Measurements from ENCODE around the gene PCOLCE2.

The PCOLCE2 gene

DNA sequence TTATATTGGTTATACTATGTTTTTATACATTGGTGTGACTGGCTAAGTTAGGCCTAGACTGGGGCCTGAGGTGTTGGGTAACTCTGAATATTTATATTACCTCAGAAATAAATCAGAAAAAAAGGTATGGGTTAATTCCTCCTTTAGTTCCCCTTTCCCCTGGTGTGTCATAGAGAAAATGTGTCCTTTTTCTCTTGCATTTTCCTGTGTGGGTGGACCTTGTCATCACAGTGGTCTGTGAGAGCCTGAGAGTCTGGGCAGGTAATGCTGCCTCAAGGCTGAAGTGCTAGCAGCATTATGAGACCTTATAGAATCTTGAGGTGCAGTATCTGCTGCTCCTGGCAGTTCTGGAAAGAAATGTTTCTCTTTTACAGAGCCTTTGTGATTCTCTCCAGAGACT is 69.7 kb downstream of the PCOLCE2 start:
- H3K9me3 Mint-ChIP-seq, result no peaks in the 10 kb centered on the region
- no peaks in the 10 kb centered on the region for H3K4me1 Mint-ChIP-seq (ENCODE audit: low read depth)
- H3K4me3 Mint-ChIP-seq, result no peak overlapping the region
- H3K27ac Mint-ChIP-seq, result no peak overlapping the region
- no peaks in the 10 kb centered on the region for H3K36me3 Mint-ChIP-seq (ENCODE audit: low read depth)
- peaks cover 10% of the 10 kb centered on the region for H3K27me3 Mint-ChIP-seq (ENCODE audit: low read depth)

DNA sequence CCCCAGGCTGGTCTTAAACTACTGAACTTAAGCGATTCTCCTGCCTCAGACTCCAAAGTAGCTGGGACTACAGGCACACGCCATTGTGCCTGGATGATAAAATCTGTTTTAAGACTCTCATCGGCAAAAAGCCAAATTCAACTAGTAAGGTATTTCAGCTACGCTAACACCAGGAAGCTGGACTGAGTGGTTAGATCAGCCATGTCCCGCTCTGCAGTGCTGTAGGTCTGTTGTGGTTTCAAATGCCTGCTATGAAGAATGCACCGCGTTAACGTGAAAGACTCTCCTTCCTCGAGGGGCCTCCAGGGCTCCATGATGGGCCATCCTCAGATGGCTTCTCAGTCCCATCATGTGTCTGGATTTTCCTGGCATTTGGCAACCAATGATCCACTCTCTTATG is 70.2 kb downstream of the PCOLCE2 start:
- Mint-ChIP-seq H3K9me3 (no peaks in the 10 kb centered on the region), H3K4me1 (ENCODE audit: low read depth) (no peaks in the 10 kb centered on the region), H3K36me3 (ENCODE audit: low read depth) (no peaks in the 10 kb centered on the region), H3K27ac (no peak overlapping the region), H3K4me3 (no peak overlapping the region), H3K27me3 (ENCODE audit: low read depth) (peaks cover 9% of the 10 kb centered on the region)

GRCh38 chr3:142817897-142818296 is 71.0 kb downstream of the PCOLCE2 start:
- Mint-ChIP-seq H3K27ac (no peak overlapping the region), H3K27me3 (ENCODE audit: low read depth) (peaks cover 6% of the 10 kb centered on the region), H3K4me3 (no peak overlapping the region)

DNA sequence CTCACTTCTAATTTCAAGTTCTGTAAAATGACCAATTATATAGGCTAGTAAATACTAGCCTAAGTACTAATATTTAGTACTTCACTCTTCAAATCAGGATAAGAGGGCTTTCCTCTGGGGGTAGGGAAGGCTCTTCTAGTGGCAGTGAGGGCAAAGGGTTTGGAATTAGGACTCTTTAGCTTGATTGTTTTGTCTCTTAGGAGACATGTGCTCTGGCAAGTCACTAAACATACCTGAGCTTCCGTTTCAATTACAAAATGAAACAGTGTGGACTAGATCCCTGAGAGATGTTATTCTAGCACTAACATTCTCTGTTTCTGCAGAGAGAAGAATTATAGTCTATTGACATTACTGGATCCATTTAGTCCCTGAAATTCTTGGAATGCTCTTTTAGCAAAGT is 71.5 kb downstream of the PCOLCE2 start:
- Mint-ChIP-seq H3K9me3 (no peaks in the 10 kb centered on the region), H3K27ac (no peak overlapping the region), H3K4me1 (ENCODE audit: low read depth) (no peaks in the 10 kb centered on the region), H3K4me3 (no peak overlapping the region), H3K27me3 (ENCODE audit: low read depth) (peaks cover 10% of the 10 kb centered on the region), H3K36me3 (ENCODE audit: low read depth) (no peaks in the 10 kb centered on the region)

More at GRCh38 chr3:142817897-142818296, 71.0 kb downstream of the PCOLCE2 start:
- Mint-ChIP-seq H3K36me3 (ENCODE audit: low read depth) (no peaks in the 10 kb centered on the region), H3K4me1 (ENCODE audit: low read depth) (no peaks in the 10 kb centered on the region), H3K9me3 (no peaks in the 10 kb centered on the region)

DNA sequence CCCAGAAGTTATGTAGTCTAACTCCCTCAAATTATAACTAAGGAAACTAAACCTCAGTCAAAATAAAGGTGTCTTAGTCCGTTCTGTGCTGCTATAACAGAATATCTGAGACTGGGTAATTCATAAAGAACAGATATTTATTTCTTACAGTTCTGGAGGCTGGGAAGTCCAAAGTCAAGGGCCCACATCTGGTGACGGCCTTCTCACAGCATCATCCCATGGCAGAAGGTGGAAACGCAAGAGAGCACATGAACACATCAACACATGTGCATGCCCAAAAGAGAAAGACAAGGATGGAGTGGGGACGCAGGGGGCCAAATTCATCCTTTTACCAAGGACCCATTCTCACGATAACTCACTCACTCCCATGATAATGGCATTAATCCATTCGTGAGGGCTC is 73.1 kb downstream of the PCOLCE2 start:
- Mint-ChIP-seq H3K36me3 (ENCODE audit: low read depth) (no peaks in the 10 kb centered on the region), H3K27me3 (ENCODE audit: low read depth) (peaks cover 15% of the 10 kb centered on the region), H3K4me3 (no peak overlapping the region), H3K9me3 (no peaks in the 10 kb centered on the region), H3K27ac (no peak overlapping the region), H3K4me1 (ENCODE audit: low read depth) (no peaks in the 10 kb centered on the region)

DNA sequence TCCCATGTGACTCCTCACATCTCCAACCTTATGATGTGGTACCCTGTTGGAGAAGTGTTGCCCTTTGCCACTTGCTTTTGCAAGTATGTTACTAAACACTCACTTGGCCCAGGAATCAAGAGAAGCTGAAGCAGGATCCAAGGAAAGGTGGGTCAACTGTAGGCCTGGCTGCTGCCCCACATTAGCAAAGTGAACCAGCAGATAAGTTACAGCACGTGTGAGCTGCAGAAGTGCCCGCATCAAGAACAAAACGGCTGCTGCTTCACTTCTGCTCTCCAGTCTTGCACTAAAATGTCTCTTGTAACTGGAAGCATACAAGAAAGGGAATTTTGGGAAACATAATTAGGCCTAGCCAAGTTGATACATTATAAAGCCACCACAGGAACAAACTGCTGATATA is 79.6 kb downstream of the PCOLCE2 start:
- Mint-ChIP-seq H3K4me3 (no peak overlapping the region), H3K27ac (no peak overlapping the region), H3K4me1 (ENCODE audit: low read depth) (no peaks in the 10 kb centered on the region), H3K27me3 (ENCODE audit: low read depth) (peaks cover 9% of the 10 kb centered on the region), H3K36me3 (ENCODE audit: low read depth) (no peaks in the 10 kb centered on the region), H3K9me3 (no peaks in the 10 kb centered on the region)

GRCh38 chr3:142808103-142808917 is 80.6 kb downstream of the PCOLCE2 start:
- H3K36me3 Mint-ChIP-seq (ENCODE audit: low read depth), result no peaks in the 10 kb centered on the region
- peaks cover 9% of the 10 kb centered on the region for H3K27me3 Mint-ChIP-seq (ENCODE audit: low read depth)
- H3K27ac Mint-ChIP-seq, result no peak overlapping the region
- H3K4me1 Mint-ChIP-seq (ENCODE audit: low read depth), result no peaks in the 10 kb centered on the region
- no peak overlapping the region for H3K4me3 Mint-ChIP-seq
- no peaks in the 10 kb centered on the region for H3K9me3 Mint-ChIP-seq

DNA sequence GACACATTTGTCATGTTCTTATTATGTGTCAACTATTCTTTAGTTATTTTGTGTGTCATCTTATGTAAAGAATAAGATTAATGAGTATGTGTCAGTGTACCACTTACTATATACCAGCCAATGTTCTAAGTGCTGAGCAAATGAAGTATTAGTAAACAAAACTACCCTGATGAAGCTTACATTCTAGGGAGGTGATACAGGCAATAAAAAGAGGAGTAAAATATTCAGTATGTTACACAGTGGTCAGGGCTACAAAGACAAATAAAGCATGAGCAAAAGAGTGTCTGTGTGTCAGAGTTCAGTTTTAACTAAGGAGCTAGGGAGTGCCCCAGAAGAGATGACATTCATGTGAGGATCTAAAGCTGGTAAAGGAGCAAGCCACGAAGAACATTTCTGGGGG is 86.0 kb downstream of the PCOLCE2 start:
- Mint-ChIP-seq H3K4me1 (ENCODE audit: low read depth) (no peaks in the 10 kb centered on the region), H3K4me3 (no peak overlapping the region), H3K27me3 (ENCODE audit: low read depth) (no peaks in the 10 kb centered on the region), H3K27ac (no peak overlapping the region), H3K36me3 (ENCODE audit: low read depth) (no peaks in the 10 kb centered on the region), H3K9me3 (no peaks in the 10 kb centered on the region)

GRCh38 chr3:142801746-142802145 is 87.1 kb downstream of the PCOLCE2 start:
- H3K27ac Mint-ChIP-seq, result no peak overlapping the region
- no peaks in the 10 kb centered on the region for H3K27me3 Mint-ChIP-seq (ENCODE audit: low read depth)
- no peaks in the 10 kb centered on the region for H3K36me3 Mint-ChIP-seq (ENCODE audit: low read depth)
- H3K4me3 Mint-ChIP-seq, result no peak overlapping the region
- H3K4me1 Mint-ChIP-seq (ENCODE audit: low read depth), result no peaks in the 10 kb centered on the region
- H3K9me3 Mint-ChIP-seq, result no peaks in the 10 kb centered on the region

DNA sequence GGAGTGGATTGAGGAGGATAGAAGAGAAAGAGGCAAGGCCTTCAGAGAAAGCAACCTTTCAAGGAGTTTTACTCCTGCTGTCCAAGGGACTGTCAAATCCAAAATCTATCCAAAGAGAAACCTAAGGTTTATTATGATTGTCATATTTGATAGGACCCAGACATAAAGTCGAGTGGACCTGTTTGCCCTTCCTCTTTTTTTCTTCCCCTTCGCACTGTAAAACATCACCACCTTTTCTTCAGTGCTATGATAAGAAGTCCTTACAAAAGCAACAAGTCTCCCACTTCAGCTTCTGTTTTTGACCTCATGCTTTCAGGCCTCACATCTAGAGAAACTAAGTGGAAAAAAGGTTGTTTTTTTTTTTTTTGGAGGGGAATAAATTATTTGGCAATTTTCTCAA is 92.1 kb downstream of the PCOLCE2 start:
- Mint-ChIP-seq H3K9me3 (no peaks in the 10 kb centered on the region), H3K27me3 (ENCODE audit: low read depth) (no peaks in the 10 kb centered on the region), H3K4me3 (no peak overlapping the region), H3K27ac (no peak overlapping the region), H3K36me3 (ENCODE audit: low read depth) (no peaks in the 10 kb centered on the region), H3K4me1 (ENCODE audit: low read depth) (no peaks in the 10 kb centered on the region)

GRCh38 chr3:142795332-142795731 is 93.6 kb downstream of the PCOLCE2 start:
- Mint-ChIP-seq H3K27ac (no peak overlapping the region), H3K36me3 (ENCODE audit: low read depth) (no peaks in the 10 kb centered on the region), H3K4me1 (ENCODE audit: low read depth) (no peaks in the 10 kb centered on the region), H3K27me3 (ENCODE audit: low read depth) (no peaks in the 10 kb centered on the region), H3K4me3 (no peak overlapping the region), H3K9me3 (no peaks in the 10 kb centered on the region)

GRCh38 chr3:142794508-142794907 is 94.4 kb downstream of the PCOLCE2 start:
- no peaks in the 10 kb centered on the region for H3K4me1 Mint-ChIP-seq (ENCODE audit: low read depth)
- H3K27me3 Mint-ChIP-seq (ENCODE audit: low read depth), result peaks cover 4% of the 10 kb centered on the region
- no peaks in the 10 kb centered on the region for H3K9me3 Mint-ChIP-seq
- H3K36me3 Mint-ChIP-seq (ENCODE audit: low read depth), result no peaks in the 10 kb centered on the region
- H3K27ac Mint-ChIP-seq, result no peak overlapping the region
- no peak overlapping the region for H3K4me3 Mint-ChIP-seq

- no peaks in the 10 kb centered on the region for H3K4me1 Mint-ChIP-seq (ENCODE audit: low read depth)
- H3K27me3 Mint-ChIP-seq (ENCODE audit: low read depth), result peaks cover 9% of the 10 kb centered on the region
- no peak overlapping the region for H3K4me3 Mint-ChIP-seq
- H3K9me3 Mint-ChIP-seq, result no peaks in the 10 kb centered on the region
- no peaks in the 10 kb centered on the region for H3K36me3 Mint-ChIP-seq (ENCODE audit: low read depth)
- H3K27ac Mint-ChIP-seq, result no peak overlapping the region
Observed at GRCh38 chr3:142787719-142788118, 101.2 kb downstream of the PCOLCE2 start.

DNA sequence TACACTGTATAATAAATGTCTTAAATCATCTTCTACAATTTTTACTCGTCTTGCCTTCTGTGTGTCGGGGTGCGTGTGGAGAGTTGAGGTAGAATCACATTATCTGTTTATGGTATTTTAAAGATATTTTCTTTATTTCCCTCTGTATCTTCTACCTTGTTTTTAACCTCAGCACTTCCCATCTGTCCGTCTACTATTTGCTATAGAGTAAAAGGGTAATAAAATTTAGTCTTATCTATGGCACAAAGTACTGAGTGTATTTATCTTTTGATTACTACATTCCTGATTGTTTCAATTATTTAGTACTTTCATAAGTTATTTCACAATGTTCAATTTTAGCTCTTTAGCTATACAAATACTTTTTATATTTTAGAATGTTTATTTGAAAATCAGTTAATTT is 102.9 kb downstream of the PCOLCE2 start:
- Mint-ChIP-seq H3K4me1 (ENCODE audit: low read depth) (no peaks in the 10 kb centered on the region), H3K27me3 (ENCODE audit: low read depth) (peaks cover 9% of the 10 kb centered on the region), H3K27ac (no peak overlapping the region), H3K36me3 (ENCODE audit: low read depth) (no peaks in the 10 kb centered on the region), H3K4me3 (no peak overlapping the region), H3K9me3 (no peaks in the 10 kb centered on the region)

DNA sequence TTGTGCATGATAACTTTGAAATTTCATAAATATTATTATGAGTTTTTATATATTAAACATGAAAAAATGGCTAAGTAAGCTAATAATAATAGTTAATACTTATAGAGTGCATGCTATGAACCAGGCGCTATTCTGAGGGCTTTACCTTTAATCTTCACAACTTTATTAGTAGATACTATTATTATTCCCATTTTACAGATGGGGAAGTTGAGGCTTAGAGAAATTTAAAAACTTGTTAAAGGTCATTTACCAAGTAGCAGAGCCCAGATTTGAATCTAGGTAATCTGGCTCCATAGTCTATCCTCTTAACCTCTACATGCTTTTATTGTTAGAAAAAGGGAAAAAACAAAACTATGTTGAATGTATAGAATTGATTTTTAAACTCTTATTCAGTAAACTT is 104.7 kb downstream of the PCOLCE2 start:
- Mint-ChIP-seq H3K27ac (no peak overlapping the region), H3K36me3 (ENCODE audit: low read depth) (no peaks in the 10 kb centered on the region), H3K4me3 (no peak overlapping the region), H3K4me1 (ENCODE audit: low read depth) (no peaks in the 10 kb centered on the region), H3K9me3 (no peaks in the 10 kb centered on the region), H3K27me3 (ENCODE audit: low read depth) (peaks cover 5% of the 10 kb centered on the region)

GRCh38 chr3:142782616-142783015 is 106.3 kb downstream of the PCOLCE2 start:
- H3K27me3 Mint-ChIP-seq (ENCODE audit: low read depth), result no peaks in the 10 kb centered on the region

More at GRCh38 chr3:142782616-142783015, 106.3 kb downstream of the PCOLCE2 start:
- Mint-ChIP-seq H3K4me3 (no peak overlapping the region), H3K27ac (no peak overlapping the region), H3K36me3 (ENCODE audit: low read depth) (no peaks in the 10 kb centered on the region), H3K4me1 (ENCODE audit: low read depth) (no peaks in the 10 kb centered on the region), H3K9me3 (no peaks in the 10 kb centered on the region)

Data from T-helper 1 cell treated with Interleukin-12 subunit alpha and Interleukin-12 subunit beta and Interleukin-4 antibody, amounts not matched to agents 30 μg/mL and 1 μg/mL, for 36 hours (primary cell).